IPS DF 6.9 (cell line): Measurements from ENCODE around the gene AASDH.

Experiments used
- DNase-seq: peaks from one replicate; pipeline ENCODE4 v3.0.0-alpha.2; 2013; ENCODE audit warnings: low read depth, low spot score
- H3K27ac ChIP-seq: one replicate; pipeline ENCODE4 v1.5.1; 2013; ENCODE audit warnings: low read length, control low read depth
- H3K27me3 ChIP-seq: 2 replicates; pipeline ENCODE4 v1.6.1; 2013; ENCODE audit warnings: mild to moderate bottlenecking, low read length; ENCODE audit not compliant: control insufficient read depth, insufficient read depth
- H3K36me3 ChIP-seq: 2 replicates; pipeline ENCODE4 v1.6.1; 2013; ENCODE audit warnings: low read length; ENCODE audit not compliant: control insufficient read depth, insufficient read depth
- H3K4me1 ChIP-seq: 2 replicates; pipeline ENCODE4 v1.6.1; 2013; ENCODE audit warnings: low read length; ENCODE audit not compliant: control insufficient read depth, insufficient read depth
- H3K4me3 ChIP-seq: 2 replicates; pipeline ENCODE4 v1.5.1; 2013; ENCODE audit warnings: mild to moderate bottlenecking, low read length
- H3K9me3 ChIP-seq: 2 replicates; pipeline ENCODE4 v1.6.1; 2013; ENCODE audit warnings: low read length, inconsistent platforms; ENCODE audit not compliant: control insufficient read depth, insufficient read depth
- WGBS: extraction: QIAGEN DNeasy Blood & Tissue Kit; methylation state at CpG from one replicate; pipeline ENCODE4 v1.1.7; 2013; ENCODE audit warnings: mixed read lengths, missing lambda C conversion rate; ENCODE audit not compliant: insufficient read length, insufficient coverage; 5-methylcytosine and 5-hydroxymethylcytosine counted together

AASDH gene

GRCh38 chr4:56387023-56388001, at the start of gene AASDH:
Gene AASDH, minus strand, starts transcription at chr4:56387491. Its CDS starts 3,192 bp downstream, at chr4:56384299.
- Histone ChIP-seq H3K36me3 (no peaks in the 10 kb centered on the region; the same call in 1 of the 2 replicates), H3K9me3 (no peaks in the 10 kb centered on the region), H3K27ac (no peak within 1 kb of the TSS), H3K4me3 (peak within 1 kb of the TSS; percentile 97), H3K4me1 (no peaks in the 10 kb centered on the region), H3K27me3 (no peaks in the 10 kb centered on the region)
- no CpG with 5 or more reads among the region's 57 CpGs for WGBS
- peak; percentile 81 for DNase-seq

- no peaks in the 10 kb centered on the region for H3K4me1 ChIP-seq
- no peaks in the 10 kb centered on the region for H3K36me3 ChIP-seq
- peak; percentile 89 for DNase-seq
- H3K27me3 ChIP-seq, result no peaks in the 10 kb centered on the region
- H3K9me3 ChIP-seq, result no peaks in the 10 kb centered on the region
- WGBS, result no CpG with 5 or more reads among the region's 61 CpGs
- H3K27ac ChIP-seq, result no peak within 1 kb of the TSS
- H3K4me3 ChIP-seq, result peak within 1 kb of the TSS; percentile 100
Observed at GRCh38 chr4:56435140-56435926, 48.0 kb upstream of the AASDH start, which contains the start of gene PPAT. Gene PPAT, minus strand, starts transcription at chr4:56435615. Its CDS starts 138 bp downstream, at chr4:56435477.

- no peaks in the 10 kb centered on the region for H3K4me1 ChIP-seq
- no peaks in the 10 kb centered on the region for H3K36me3 ChIP-seq
- DNase-seq, result no peak
- H3K27ac ChIP-seq, result no peak overlapping the region
- peak overlapping the region; percentile 100 for H3K4me3 ChIP-seq
- WGBS, result no CpG with 5 or more reads among the region's 15 CpGs
- H3K9me3 ChIP-seq, result no peaks in the 10 kb centered on the region
- H3K27me3 ChIP-seq, result no peaks in the 10 kb centered on the region
Observed at GRCh38 chr4:56434599-56435139, 47.4 kb upstream of the AASDH start.

- H3K9me3 ChIP-seq, result no peaks in the 10 kb centered on the region
- no peaks in the 10 kb centered on the region for H3K36me3 ChIP-seq
- no peak overlapping the region; the same call in 1 of the 2 replicates for H3K4me3 ChIP-seq
- no peaks in the 10 kb centered on the region for H3K4me1 ChIP-seq
- no peak for DNase-seq
- no peaks in the 10 kb centered on the region for H3K27me3 ChIP-seq
- H3K27ac ChIP-seq, result no peak overlapping the region
Observed at GRCh38 chr4:56433280-56433679, 46.0 kb upstream of the AASDH start.

GRCh38 chr4:56430203-56430602, 42.9 kb upstream of the AASDH start:
- no peak for DNase-seq
- no peaks in the 10 kb centered on the region for H3K9me3 ChIP-seq
- no peak overlapping the region for H3K27ac ChIP-seq
- no peaks in the 10 kb centered on the region for H3K4me1 ChIP-seq
- H3K4me3 ChIP-seq, result no peak overlapping the region
- H3K36me3 ChIP-seq, result no peaks in the 10 kb centered on the region
- WGBS, result no CpG with 5 or more reads among the region's 2 CpGs
- H3K27me3 ChIP-seq, result no peaks in the 10 kb centered on the region

GRCh38 chr4:56427179-56427578, 39.9 kb upstream of the AASDH start:
- WGBS, result no CpG with 5 or more reads among the region's 1 CpG
- no peak overlapping the region for H3K27ac ChIP-seq

GRCh38 chr4:56426273-56426672, 39.0 kb upstream of the AASDH start:
- Histone ChIP-seq H3K4me1 (no peaks in the 10 kb centered on the region), H3K27me3 (no peaks in the 10 kb centered on the region)
- no CpG with 5 or more reads among the region's 6 CpGs for WGBS

More at GRCh38 chr4:56427179-56427578, 39.9 kb upstream of the AASDH start:
- Histone ChIP-seq H3K4me3 (no peak overlapping the region), H3K27me3 (no peaks in the 10 kb centered on the region), H3K4me1 (no peaks in the 10 kb centered on the region), H3K9me3 (no peaks in the 10 kb centered on the region), H3K36me3 (no peaks in the 10 kb centered on the region)
- DNase-seq, result no peak

GRCh38 chr4:56425518-56425917, 38.2 kb upstream of the AASDH start:
- Histone ChIP-seq H3K9me3 (no peaks in the 10 kb centered on the region), H3K27ac (no peak overlapping the region), H3K27me3 (no peaks in the 10 kb centered on the region), H3K4me1 (no peaks in the 10 kb centered on the region; the same call in 1 of the 2 replicates), H3K4me3 (no peak overlapping the region), H3K36me3 (no peaks in the 10 kb centered on the region)
- DNase-seq, result no peak
- WGBS, result no CpG with 5 or more reads among the region's 3 CpGs

More at GRCh38 chr4:56426273-56426672, 39.0 kb upstream of the AASDH start:
- no peaks in the 10 kb centered on the region for H3K9me3 ChIP-seq
- no peak overlapping the region for H3K4me3 ChIP-seq
- H3K36me3 ChIP-seq, result no peaks in the 10 kb centered on the region
- no peak overlapping the region for H3K27ac ChIP-seq
- DNase-seq, result no peak

- no CpG with 5 or more reads among the region's 5 CpGs for WGBS
- no peaks in the 10 kb centered on the region for H3K27me3 ChIP-seq
- no peaks in the 10 kb centered on the region for H3K9me3 ChIP-seq
- no peak for DNase-seq
- H3K36me3 ChIP-seq, result no peaks in the 10 kb centered on the region
- H3K4me3 ChIP-seq, result no peak overlapping the region
- no peaks in the 10 kb centered on the region; the same call in 1 of the 2 replicates for H3K4me1 ChIP-seq
- H3K27ac ChIP-seq, result no peak overlapping the region
Observed at GRCh38 chr4:56424697-56425514, 37.6 kb upstream of the AASDH start.
